HEK293T (cell line): ENCODE data around the gene N4BP3.

ENCODE experiments used
- CTCF ChIA-PET: fragments of 350-600 bp; formaldehyde crosslinking; extraction: SDS; loops from one replicate; lab custom pipeline; 2021; ENCODE audit warnings: antibody characterized with exemption, inconsistent platforms; lab: Yijun Ruan, JAX
- POLR2A ChIA-PET: fragments of 350-600 bp; formaldehyde crosslinking; extraction: SDS; loops from one replicate; lab custom pipeline; 2020; ENCODE audit warnings: antibody characterized with exemption, inconsistent platforms; lab: Yijun Ruan, JAX
- DNase-seq: peaks from one replicate; pipeline ENCODE4 v3.0.0; 2012; ENCODE audit warnings: mixed read lengths; ENCODE audit errors: extremely low spot score
- ARNT ChIP-seq: fragments of 450-650 bp; IDR thresholded peaks from 2 replicates; pipeline ENCODE4 v1.6.1; 2017; ENCODE audit warnings: mild to moderate bottlenecking
- BHLHE40 ChIP-seq: fragments of 450-650 bp; IDR thresholded peaks from 2 replicates; pipeline ENCODE4 v1.6.1; 2016; ENCODE audit warnings: mild to moderate bottlenecking, moderate library complexity, borderline replicate concordance
- CTBP1 ChIP-seq: fragments of 450-650 bp; IDR thresholded peaks from 2 replicates; pipeline ENCODE4 v1.6.1; 2016; ENCODE audit warnings: borderline replicate concordance
- ELF4 ChIP-seq: fragments of 450-650 bp; IDR thresholded peaks from 2 replicates; pipeline ENCODE4 v1.6.1; 2017; ENCODE audit warnings: antibody characterized with exemption
- FOXA1 ChIP-seq: fragments of 450-650 bp; IDR thresholded peaks from 2 replicates; pipeline ENCODE4 v1.6.1; 2016; ENCODE audit warnings: mild to moderate bottlenecking
- FOXK2 ChIP-seq: fragments of 450-650 bp; IDR thresholded peaks from 2 replicates; pipeline ENCODE4 v1.6.1; 2016; ENCODE audit warnings: mild to moderate bottlenecking
- FOXM1 ChIP-seq: fragments of 450-650 bp; IDR thresholded peaks from 2 replicates; pipeline ENCODE4 v1.6.1; 2017; ENCODE audit warnings: mild to moderate bottlenecking, borderline replicate concordance
- HDGF ChIP-seq: fragments of 450-650 bp; IDR thresholded peaks from 2 replicates; pipeline ENCODE4 v1.6.1; 2017; ENCODE audit warnings: antibody characterized with exemption, borderline replicate concordance
- L3MBTL2 ChIP-seq: fragments of 450-650 bp; conservative IDR thresholded peaks from 2 replicates; pipeline ENCODE4 v1.6.1; 2016; ENCODE audit warnings: mild to moderate bottlenecking
- LEF1 ChIP-seq: fragments of 450-650 bp; IDR thresholded peaks from 2 replicates; pipeline ENCODE4 v1.6.1; 2017; ENCODE audit warnings: mild to moderate bottlenecking, borderline replicate concordance
- NFRKB ChIP-seq: fragments of 450-650 bp; IDR thresholded peaks from 2 replicates; pipeline ENCODE4 v1.6.1; 2016; ENCODE audit warnings: mild to moderate bottlenecking, moderate library complexity
- SP1 ChIP-seq: fragments of 450-650 bp; IDR thresholded peaks from 2 replicates; pipeline ENCODE4 v1.6.1; 2017
- SUZ12 ChIP-seq: fragments of 450-650 bp; IDR thresholded peaks from 2 replicates; pipeline ENCODE4 v1.6.1; 2016; ENCODE audit warnings: mild to moderate bottlenecking
- TARDBP ChIP-seq: fragments of 450-650 bp; IDR thresholded peaks from 2 replicates; pipeline ENCODE4 v1.6.1; 2016
- ZNF384 ChIP-seq: fragments of 450-650 bp; IDR thresholded peaks from 2 replicates; pipeline ENCODE4 v1.6.1; 2016
- TF ChIP-seq, protein P1 (sequence below): fragments of 450-650 bp; IDR thresholded peaks from 2 replicates; pipeline ENCODE4 v1.6.1; 2016

The N4BP3 gene

GRCh38 chr5:178113141-178113787 lies at the start of gene N4BP3:
Gene N4BP3, plus strand, starts transcription at chr5:178113532. Its CDS starts 6,052 bp downstream, at chr5:178119584.
- TF ChIP-seq ZNF384: no peak
- TF ChIP-seq FOXK2: no peak
- no peak for TF ChIP-seq ELF4
- no peak for TF ChIP-seq TARDBP
- TF ChIP-seq, protein P1, sequence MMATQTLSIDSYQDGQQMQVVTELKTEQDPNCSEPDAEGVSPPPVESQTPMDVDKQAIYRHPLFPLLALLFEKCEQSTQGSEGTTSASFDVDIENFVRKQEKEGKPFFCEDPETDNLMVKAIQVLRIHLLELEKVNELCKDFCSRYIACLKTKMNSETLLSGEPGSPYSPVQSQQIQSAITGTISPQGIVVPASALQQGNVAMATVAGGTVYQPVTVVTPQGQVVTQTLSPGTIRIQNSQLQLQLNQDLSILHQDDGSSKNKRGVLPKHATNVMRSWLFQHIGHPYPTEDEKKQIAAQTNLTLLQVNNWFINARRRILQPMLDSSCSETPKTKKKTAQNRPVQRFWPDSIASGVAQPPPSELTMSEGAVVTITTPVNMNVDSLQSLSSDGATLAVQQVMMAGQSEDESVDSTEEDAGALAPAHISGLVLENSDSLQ: no peak
- TF ChIP-seq FOXA1: no peak
- TF ChIP-seq CTBP1: no peak
- no peak for TF ChIP-seq HDGF
- TF ChIP-seq SUZ12: no peak
- TF ChIP-seq LEF1: peak; percentile 78; the same call in 1 of the 2 replicates
- no peak; the same call in 1 of the 2 replicates for TF ChIP-seq L3MBTL2
- TF ChIP-seq BHLHE40: no peak
- no peak for TF ChIP-seq NFRKB
- peak; percentile 70; the same call in 1 of the 2 replicates for TF ChIP-seq ARNT
- peak; percentile 88; the same call in 1 of the 2 replicates for TF ChIP-seq FOXM1
- DNase-seq: peak; percentile 91
- POLR2A ChIA-PET: interaction anchor here (1.1 kb wide), 1 partner anchor 19 kb away, joined by 6 read pairs; no protein-coding TSS in a partner anchor
- CTCF ChIA-PET: no interaction called here

GRCh38 chr5:178067755-178068154 lies 45.6 kb upstream of the N4BP3 start:
- no peak for DNase-seq
- no peak for TF ChIP-seq ARNT
- no peak for TF ChIP-seq NFRKB
- TF ChIP-seq SP1: no peak
- TF ChIP-seq FOXA1: no peak
- TF ChIP-seq ZNF384: peak; percentile 94
- TF ChIP-seq TARDBP: no peak
- no peak for TF ChIP-seq ELF4
- no peak for TF ChIP-seq CTBP1
- TF ChIP-seq, protein P1: peak; percentile 88
- no peak for TF ChIP-seq FOXK2
- TF ChIP-seq SUZ12: no peak
- TF ChIP-seq BHLHE40: no peak
- TF ChIP-seq FOXM1: no peak
- TF ChIP-seq L3MBTL2: no peak
- TF ChIP-seq HDGF: no peak
- TF ChIP-seq LEF1: no peak
- ChIA-PET CTCF (interaction anchor here (0.6 to 1.0 kb wide), 3 partner anchors 8 to 578 kb away, joined by 3 to 4 read pairs (median 3); no protein-coding TSS in a partner anchor), POLR2A (no interaction called here)

GRCh38 chr5:178068293-178068692 lies 45.0 kb upstream of the N4BP3 start:
- DNase-seq: no peak
- CTCF ChIA-PET: interaction anchor here (0.6 kb wide), 1 partner anchor 579 kb away, joined by 4 read pairs; no protein-coding TSS in a partner anchor
- TF ChIP-seq ZNF384 (no peak), SUZ12 (no peak)
- POLR2A ChIA-PET: no interaction called here

- TF ChIP-seq CTBP1: no peak
- TF ChIP-seq FOXM1: no peak
- ChIA-PET CTCF (no interaction called here), POLR2A (no interaction called here)
- peak; percentile 69 for DNase-seq
These were observed 43.4 kb upstream of the N4BP3 start for GRCh38 chr5:178069909-178070308.

DNA sequence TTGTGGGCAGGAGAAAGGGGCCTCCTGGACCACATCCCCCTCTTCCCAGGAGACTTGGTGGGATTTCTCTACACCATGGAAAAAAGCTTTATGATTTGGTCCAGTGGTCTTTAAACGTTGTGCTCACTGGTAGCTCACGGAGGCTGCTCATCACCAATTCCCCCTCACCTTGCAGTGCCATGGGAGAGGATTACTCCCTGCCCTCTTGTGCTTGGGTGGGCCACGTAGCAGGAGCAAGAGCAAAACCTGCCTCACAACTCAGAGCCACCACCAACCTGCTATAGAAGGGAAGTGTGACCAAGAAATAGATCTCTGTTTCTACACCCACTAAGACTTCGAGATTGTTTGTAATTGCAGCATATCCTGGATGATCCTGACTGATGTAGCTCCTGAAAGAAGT lies 42.2 kb upstream of the N4BP3 start:
- ChIA-PET POLR2A (no interaction called here), CTCF (interaction anchor here (0.5 to 1.0 kb wide), 3 partner anchors 50 to 85 kb away, joined by 3 read pairs; no protein-coding TSS in a partner anchor)
- DNase-seq: no peak
- no peak for TF ChIP-seq ZNF384
- TF ChIP-seq FOXK2: no peak
- TF ChIP-seq FOXM1: no peak
- no peak for TF ChIP-seq L3MBTL2
- TF ChIP-seq FOXA1: no peak
- TF ChIP-seq, protein P1: no peak

- CTCF ChIA-PET: interaction anchor here (1.6 kb wide), 1 partner anchor 48 kb away, joined by 3 read pairs; no protein-coding TSS in a partner anchor
- TF ChIP-seq ELF4: no peak
- TF ChIP-seq HDGF: no peak
- no peak for TF ChIP-seq ARNT
- TF ChIP-seq, protein P1: no peak
- TF ChIP-seq FOXK2: no peak
- TF ChIP-seq L3MBTL2: no peak
- no peak for TF ChIP-seq BHLHE40
- no peak for TF ChIP-seq SP1
- TF ChIP-seq FOXM1: no peak
- TF ChIP-seq FOXA1: no peak
- TF ChIP-seq LEF1: no peak
- TF ChIP-seq ZNF384: no peak
- DNase-seq: no peak
- POLR2A ChIA-PET: no interaction called here
These were observed 40.6 kb upstream of the N4BP3 start for GRCh38 chr5:178072749-178073148.
